Medulla oblongata (tissue), 1 donor: ENCODE measurements around the gene USP50.
"Not testable (repeated sequence)": the region's sequence is repeated elsewhere in the genome, so short reads cannot be mapped to it uniquely, and the experiment has no call there.

Source experiments
- DNase-seq: peaks from one replicate; pipeline ENCODE4 v3.0.0-alpha.2; 2015; ENCODE audit errors: extremely low spot score

Gene USP50

GRCh38 chr15:50546566-50546965, at the start of gene USP50:
USP50 (minus strand) TSS chr15:50546666; CDS start chr15:50546525, 141 bp downstream.
- DNase-seq = no peak

- no peak for DNase-seq
These were observed 47.8 kb upstream of the USP50 start for GRCh38 chr15:50594311-50594710.

- DNase-seq = no peak
These were observed 47.3 kb upstream of the USP50 start for GRCh38 chr15:50593761-50594160.

GRCh38 chr15:50590288-50590687, 43.8 kb upstream of the USP50 start:
- no peak for DNase-seq

- no peak for DNase-seq
These were observed 31.0 kb upstream of the USP50 start for GRCh38 chr15:50577492-50577891.

- no peak for DNase-seq
These were observed 29.7 kb upstream of the USP50 start for GRCh38 chr15:50576166-50576565.

- DNase-seq = not testable (repeated sequence)
These were observed 27.4 kb upstream of the USP50 start for GRCh38 chr15:50573842-50574241.

- no peak for DNase-seq
These were observed 17.3 kb upstream of the USP50 start for GRCh38 chr15:50563756-50564155.

- DNase-seq = no peak
These were observed 16.5 kb upstream of the USP50 start for GRCh38 chr15:50562735-50563640.

- no peak for DNase-seq
These were observed 11.5 kb upstream of the USP50 start for GRCh38 chr15:50558012-50558411.

GRCh38 chr15:50556642-50557371, 10.3 kb upstream of the USP50 start:
- DNase-seq = no peak

- DNase-seq = no peak
These were observed 5.8 kb upstream of the USP50 start for GRCh38 chr15:50552238-50552637.

GRCh38 chr15:50549326-50549725, 2.9 kb upstream of the USP50 start:
- DNase-seq = no peak

GRCh38 chr15:50544368-50544767, 2.1 kb downstream of the USP50 start:
- no peak for DNase-seq

GRCh38 chr15:50543556-50543955, 2.9 kb downstream of the USP50 start:
- DNase-seq = no peak

GRCh38 chr15:50542887-50543210, 3.6 kb downstream of the USP50 start:
- DNase-seq = no peak

GRCh38 chr15:50531766-50532165, 14.7 kb downstream of the USP50 start:
- DNase-seq = no peak

- DNase-seq = no peak
These were observed 15.3 kb downstream of the USP50 start for GRCh38 chr15:50531163-50531562.

- DNase-seq = no peak
These were observed 22.6 kb downstream of the USP50 start for GRCh38 chr15:50523851-50524251.

GRCh38 chr15:50519740-50520425, 26.6 kb downstream of the USP50 start:
- no peak for DNase-seq

- no peak for DNase-seq
These were observed 33.5 kb downstream of the USP50 start for GRCh38 chr15:50513001-50513400.

- DNase-seq = no peak
These were observed 40.3 kb downstream of the USP50 start for GRCh38 chr15:50506121-50506520.
